ENCODE results near the gene RAVER1. TPM values are rescaled to one million over a fixed set of nuclear protein-coding genes. Genes with fewer than 3 reads are reported as not detected.

The RAVER1 gene
- total and polyA plus RNA-seq, 2 of the 8 experiments (the other 6 are each of a cell fraction or from before 2014, with no cell fraction given), result 5.7 to 70.5 TPM

DNA sequence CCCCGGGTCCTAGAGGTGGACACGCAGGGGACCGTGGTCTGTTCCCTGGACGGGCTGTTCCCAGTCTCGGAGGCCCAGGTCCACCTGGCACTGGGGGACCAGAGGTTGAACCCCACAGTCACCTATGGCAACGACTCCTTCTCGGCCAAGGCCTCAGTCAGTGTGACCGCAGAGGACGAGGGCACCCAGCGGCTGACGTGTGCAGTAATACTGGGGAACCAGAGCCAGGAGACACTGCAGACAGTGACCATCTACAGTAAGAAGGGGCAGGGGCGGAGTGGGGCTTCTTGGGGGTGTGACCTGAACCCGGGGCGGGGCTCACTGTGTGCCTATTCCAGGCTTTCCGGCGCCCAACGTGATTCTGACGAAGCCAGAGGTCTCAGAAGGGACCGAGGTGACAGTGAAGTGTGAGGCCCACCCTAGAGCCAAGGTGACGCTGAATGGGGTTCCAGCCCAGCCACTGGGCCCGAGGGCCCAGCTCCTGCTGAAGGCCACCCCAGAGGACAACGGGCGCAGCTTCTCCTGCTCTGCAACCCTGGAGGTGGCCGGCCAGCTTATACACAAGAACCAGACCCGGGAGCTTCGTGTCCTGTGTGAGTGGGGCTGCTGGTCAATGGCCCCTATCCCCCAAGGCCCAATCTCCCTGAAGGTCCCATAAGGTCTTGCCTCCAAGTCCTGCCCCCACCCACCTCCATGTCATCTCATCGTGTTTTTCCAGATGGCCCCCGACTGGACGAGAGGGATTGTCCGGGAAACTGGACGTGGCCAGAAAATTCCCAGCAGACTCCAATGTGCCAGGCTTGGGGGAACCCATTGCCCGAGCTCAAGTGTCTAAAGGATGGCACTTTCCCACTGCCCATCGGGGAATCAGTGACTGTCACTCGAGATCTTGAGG lies 49.0 kb downstream of the RAVER1 start:
- no peak overlapping the region for H4K91ac ChIP-seq (replicated peaks; ENCODE audit: insufficient read length, low read length)
- no peak overlapping the region for H3K4ac ChIP-seq (replicated peaks; ENCODE audit: insufficient read length, low read depth, low read length)
- H4K20me1 ChIP-seq (replicated peaks in 1 of 2; ENCODE audit: control insufficient read depth in 1 of 2, insufficient read depth in 2 of 2, low read length in 2 of 2), result no peaks in the 10 kb centered on the region
- ChIA-PET POLR2A (ENCODE audit: partially characterized antibody) (interaction anchor here (0.8 to 0.9 kb wide), 2 partner anchors 13 to 23 kb away, joined by 3 read pairs; partner anchors contain the start of gene ICAM1), CTCF (ENCODE audit: partially characterized antibody) (interaction anchor here (1.0 to 11.6 kb wide), 6 partner anchors 14 to 105 kb away, joined by 3 to 94 read pairs (median 4); partner anchors contain the start of gene ICAM1)
- H2AK5ac ChIP-seq (ENCODE audit: low read depth, low read length), result no peak overlapping the region
- H3K23ac ChIP-seq (ENCODE audit: insufficient read length), result no peak overlapping the region
- no peaks in the 10 kb centered on the region for H3K79me2 ChIP-seq (ENCODE audit: control insufficient read depth in 1 of 2, insufficient read depth in 2 of 2, low read length in 2 of 2)
- TF ChIP-seq TEAD4 (IDR thresholded peaks at IDR 0.05; ENCODE audit: low read depth, low read length), result no peak
- TF ChIP-seq NRF1 (IDR thresholded peaks at IDR 0.05; ENCODE audit: low read depth, low read length), result no peak
- no peak for TF ChIP-seq KDM4A (IDR thresholded peaks at IDR 0.05; ENCODE audit: low read depth, low read length, severe bottlenecking)
- TF ChIP-seq SUZ12 (IDR thresholded peaks at IDR 0.05; ENCODE audit: low read length), result no peak
- H3K4me3 ChIP-seq (ENCODE audit: extremely low read depth in 1 of 4, insufficient read depth in 2 of 4, low read depth in 3 of 4, low read length in 4 of 4), result no peak overlapping the region
- no peak overlapping the region for H2AFZ ChIP-seq (ENCODE audit: low read length)
- H2BK15ac ChIP-seq (ENCODE audit: low read length), result no peak overlapping the region
- no peak overlapping the region for H3K14ac ChIP-seq (ENCODE audit: insufficient read length)
- H3K9ac ChIP-seq (replicated peaks in 1 of 4; ENCODE audit: extremely low read depth in 1 of 4, low read depth in 3 of 4, low read length in 3 of 4), result no peak overlapping the region
- DNase-seq (ENCODE audit: low read depth in 1 of 2, low spot score in 2 of 2) (no peak), FAIRE-seq (no peak)
- no peak overlapping the region for H2BK20ac ChIP-seq (ENCODE audit: low read length)
- H4K8ac ChIP-seq (ENCODE audit: extremely low read depth, insufficient read depth, low read length), result no peak overlapping the region
- H3K79me1 ChIP-seq (ENCODE audit: low read depth, low read length), result no peaks in the 10 kb centered on the region; the same call in 1 of the 2 replicates
- no peak overlapping the region for H4K5ac ChIP-seq (ENCODE audit: insufficient read length, low read depth, low read length)
- H3K4me1 ChIP-seq (replicated peaks in 1 of 4; ENCODE audit: control insufficient read depth in 3 of 4, insufficient read depth in 4 of 4, low read length in 3 of 4), result peaks cover 0 to 16% (median 8%) of the 10 kb centered on the region in 4 experiments; a peak in 6 of 7 replicates
- WGBS, 2 experiments (ENCODE audit: extremely low coverage in 1 of 2, insufficient coverage in 1 of 2, insufficient read length in 1 of 2, insufficient replicate concordance in 2 of 2, low coverage in 1 of 2, low lambda C conversion rate in 2 of 2, missing lambda C conversion rate in 1 of 2), result 96% methylated on average over 34 of the region's 34 CpGs; no CpG with 5 or more reads in 1 of the 2 experiments
- H3K18ac ChIP-seq (ENCODE audit: extremely low read depth, low read length), result no peak overlapping the region
- no peak overlapping the region for H3K4me2 ChIP-seq (ENCODE audit: insufficient read depth in 1 of 2, low read depth in 2 of 2, low read length in 2 of 2)
- peaks cover 8% of the 10 kb centered on the region; the same call in 1 of the 2 replicates for H3K23me2 ChIP-seq (ENCODE audit: low read depth, low read length)
- H3K9me3 ChIP-seq (ENCODE audit: insufficient read depth in 2 of 2, low read depth in 1 of 2, low read length in 1 of 2), result no peaks in the 10 kb centered on the region
- no peak overlapping the region for H2BK120ac ChIP-seq (replicated peaks; ENCODE audit: low read depth, low read length)
- H3K56ac ChIP-seq (replicated peaks; ENCODE audit: insufficient read length, low read depth, low read length), result no peak overlapping the region
- no peak overlapping the region for H3K27ac ChIP-seq (ENCODE audit: low read depth, low read length)
- peaks cover 8 to 26% (median 17%) of the 10 kb centered on the region in 4 experiments for H3K27me3 ChIP-seq (replicated peaks in 1 of 4; ENCODE audit: control insufficient read depth in 3 of 4, extremely low read depth in 1 of 4, insufficient read depth in 3 of 4, low read length in 3 of 4)
- no peak overlapping the region; the same call in 1 of the 2 replicates for H2BK12ac ChIP-seq (ENCODE audit: low read depth, low read length)
- no peak overlapping the region for H2BK5ac ChIP-seq (ENCODE audit: low read depth, low read length)
- no peaks in the 10 kb centered on the region for H3K36me3 ChIP-seq (ENCODE audit: control insufficient read depth in 2 of 4, insufficient read depth in 4 of 4, low read length in 3 of 4)

All from H1 (cell line).